Small intestine (tissue), 7 donors: ENCODE data around the gene AKAP8. TPM values are rescaled to one million over a fixed set of nuclear protein-coding genes. Genes with fewer than 3 reads are reported as not detected.
"Not testable (repeated sequence)": the region's sequence is repeated elsewhere in the genome, so short reads cannot be mapped to it uniquely, and the experiment has no call there.

Source experiments
- DNase-seq, 2 donors: peaks; one replicate each; pipeline versions ENCODE4 v3.0.0 to v3.0.0-alpha.2; 2013
- FAIRE-seq: peaks from 2 replicates; lab custom pipeline; 2012; peaks lifted over from hg19 to GRCh38; lab: Jason Lieb, UNC
- H3K27ac ChIP-seq, 3 donors: one replicate each; pipeline ENCODE4 v1.5.1; 2013; ENCODE audit warnings: low read length in 2 of 3, mild to moderate bottlenecking in 2 of 3, control low read depth in 1 of 3, inconsistent platforms in 1 of 3, low read depth in 1 of 3, moderate library complexity in 1 of 3
- H3K27me3 ChIP-seq, 3 donors: one replicate each; pipeline ENCODE4 v1.6.1; 2013; ENCODE audit warnings: low read length in 3 of 3, inconsistent platforms in 1 of 3; ENCODE audit not compliant: control insufficient read depth in 3 of 3, insufficient read depth in 3 of 3
- H3K36me3 ChIP-seq, 3 donors: one replicate each; pipeline ENCODE4 v1.6.1; 2013; ENCODE audit warnings: low read length in 3 of 3, inconsistent platforms in 1 of 3, low read depth in 1 of 3, mild to moderate bottlenecking in 1 of 3, moderate library complexity in 1 of 3; ENCODE audit not compliant: control insufficient read depth in 3 of 3, insufficient read depth in 2 of 3
- H3K4me1 ChIP-seq, 3 donors: one replicate each; pipeline ENCODE4 v1.6.1; 2013; ENCODE audit warnings: low read length in 2 of 3, inconsistent platforms in 1 of 3, low read depth in 1 of 3, mild to moderate bottlenecking in 1 of 3, moderate library complexity in 1 of 3; ENCODE audit not compliant: control insufficient read depth in 3 of 3, insufficient read depth in 2 of 3
- H3K4me3 ChIP-seq, 3 donors: one replicate each; pipeline ENCODE4 v1.5.1; 2013; ENCODE audit warnings: low read length in 3 of 3, control low read depth in 1 of 3, inconsistent platforms in 1 of 3, low read depth in 1 of 3, mild to moderate bottlenecking in 1 of 3, moderate library complexity in 1 of 3
- H3K9me3 ChIP-seq, 2 donors: one replicate each; pipeline ENCODE4 v1.6.1; 2013; ENCODE audit warnings: low read depth in 1 of 2, low read length in 1 of 2; ENCODE audit not compliant: control insufficient read depth in 2 of 2, insufficient read depth in 1 of 2
- WGBS, 3 donors: extraction: QIAGEN DNeasy Blood & Tissue Kit; methylation state at CpG; one replicate each; pipeline ENCODE4 v1.1.7; 2013; 5-methylcytosine and 5-hydroxymethylcytosine counted together
- polyA plus RNA-seq, 4 donors: library from polyadenylated mRNA; stranded (reverse) in 3 of 4; unstranded in 1 of 4; fragments of 200-250 nt in 3 of 4; fragments of 120-200 nt in 1 of 4; gene quantifications; one replicate each; pipeline versions ENCODE4 v1.2.1 to v1.2.3, GENCODE V29; 2013
- donor health status: healthy with polysubstance abuse.
- donor health status: control.
- donor health status: control.
- donor health status: Bipolar disorder and iron deficiency.
- donor health status: healthy.

Gene AKAP8
- polyA plus RNA-seq, 4 donors: 14.1 to 26.5 (median 19.0) TPM

GRCh38 chr19:15354566-15355296, 24.9 kb downstream of the AKAP8 start:
- Histone ChIP-seq H3K9me3 (no peaks in the 10 kb centered on the region), H3K27me3 (no peaks in the 10 kb centered on the region), H3K4me3 (no peak overlapping the region), H3K27ac (no peak overlapping the region), H3K36me3 (peaks cover 17 to 63% (median 19%) of the 10 kb centered on the region in 3 donors), H3K4me1 (no peaks in the 10 kb centered on the region)
- FAIRE-seq (no peak), DNase-seq (no peak)
- 86 to 89% (median 89%) methylated on average over 27 of the region's 27 CpGs for WGBS, 3 donors

GRCh38 chr19:15353908-15354307, 25.7 kb downstream of the AKAP8 start:
- no peak overlapping the region for H3K27ac ChIP-seq
- no peak for FAIRE-seq
- no peaks in the 10 kb centered on the region for H3K27me3 ChIP-seq
- no peaks in the 10 kb centered on the region for H3K4me1 ChIP-seq
- H3K9me3 ChIP-seq: no peaks in the 10 kb centered on the region
- peaks cover 17 to 57% (median 17%) of the 10 kb centered on the region in 3 donors for H3K36me3 ChIP-seq
- no peak for DNase-seq
- no peak overlapping the region for H3K4me3 ChIP-seq
- WGBS, 3 donors: 60 to 89% (median 87%) methylated on average over 4 of the region's 4 CpGs

GRCh38 chr19:15352535-15352934, 27.1 kb downstream of the AKAP8 start:
- not testable (repeated sequence) for DNase-seq, H3K27me3 ChIP-seq, H3K4me3 ChIP-seq, H3K9me3 ChIP-seq, H3K4me1 ChIP-seq, H3K27ac ChIP-seq, FAIRE-seq
- WGBS, 3 donors: 89 to 91% (median 89%) methylated on average over 8 of the region's 8 CpGs
- peaks cover 7 to 45% (median 8%) of the 10 kb centered on the region in 3 donors for H3K36me3 ChIP-seq

GRCh38 chr19:15341328-15341727, 38.3 kb downstream of the AKAP8 start:
- DNase-seq, FAIRE-seq: not testable (repeated sequence)
- WGBS, 3 donors: 96 to 97% (median 97%) methylated on average over 11 of the region's 11 CpGs

GRCh38 chr19:15340086-15340485, 39.5 kb downstream of the AKAP8 start:
- no peaks in the 10 kb centered on the region for H3K27me3 ChIP-seq
- H3K4me1 ChIP-seq: no peaks in the 10 kb centered on the region
- no peak overlapping the region for H3K4me3 ChIP-seq
- whole genome bisulfite sequencing, 3 donors: 96 to 99% (median 98%) methylated on average over 4 of the region's 4 CpGs
- DNase-seq (no peak), FAIRE-seq (no peak)
- H3K9me3 ChIP-seq: no peaks in the 10 kb centered on the region
- H3K36me3 ChIP-seq: peaks cover 0 to 7% (median 0%) of the 10 kb centered on the region in 3 donors
- H3K27ac ChIP-seq: no peak overlapping the region

More at GRCh38 chr19:15341328-15341727, 38.3 kb downstream of the AKAP8 start:
- H3K4me3 ChIP-seq, H3K27ac ChIP-seq, H3K27me3 ChIP-seq, H3K4me1 ChIP-seq, H3K9me3 ChIP-seq: not testable (repeated sequence)
- H3K36me3 ChIP-seq: peaks cover 0 to 14% (median 0%) of the 10 kb centered on the region in 3 donors

GRCh38 chr19:15337202-15337601, 42.4 kb downstream of the AKAP8 start:
- H3K27ac ChIP-seq: no peak overlapping the region
- H3K4me3 ChIP-seq: no peak overlapping the region
- 80 to 87% (median 87%) methylated on average over 8 of the region's 8 CpGs for WGBS, 3 donors
- no peak for DNase-seq
- FAIRE-seq: no peak
- peaks cover 0 to 6% (median 0%) of the 10 kb centered on the region in 3 donors for H3K4me1 ChIP-seq
- no peaks in the 10 kb centered on the region for H3K27me3 ChIP-seq
- H3K36me3 ChIP-seq: peaks cover 0 to 7% (median 0%) of the 10 kb centered on the region in 3 donors
- no peaks in the 10 kb centered on the region for H3K9me3 ChIP-seq

- not testable (repeated sequence) for FAIRE-seq
Measured at GRCh38 chr19:15335992-15336391, 43.6 kb downstream of the AKAP8 start.

GRCh38 chr19:15332311-15332996, 47.1 kb downstream of the AKAP8 start, which contains the start of gene BRD4:
TSS of gene BRD4 (minus strand) at chr19:15332539. CDS start at chr19:15273099, 59,440 bp downstream.
- Histone ChIP-seq H3K9me3 (no peaks in the 10 kb centered on the region), H3K36me3 (no peaks in the 10 kb centered on the region), H3K27me3 (no peaks in the 10 kb centered on the region), H3K4me3 (peak within 1 kb of the TSS; percentile 69 to 100 (median 92)), H3K27ac (peak within 1 kb of the TSS; percentile 72 to 98 (median 94)), H3K4me1 (peaks cover 3 to 13% (median 12%) of the 10 kb centered on the region in 3 donors)
- WGBS, 3 donors: 2 to 5% (median 3%) methylated on average over 22 to 81 of the region's 81 CpGs
- no peak for FAIRE-seq
- DNase-seq: peak; percentile 51 to 87

More at GRCh38 chr19:15335992-15336391, 43.6 kb downstream of the AKAP8 start:
- not testable (repeated sequence) for H3K9me3 ChIP-seq, H3K27me3 ChIP-seq, H3K27ac ChIP-seq, H3K4me1 ChIP-seq, H3K4me3 ChIP-seq, DNase-seq, H3K36me3 ChIP-seq
- 82 to 88% (median 87%) methylated on average over 7 of the region's 7 CpGs for WGBS, 3 donors
